GM21526 (cell line): ENCODE measurements around the gene SMIM11.

Experiments used
- ATAC-seq: cut with Tn5 transposase; IDR thresholded peaks from one replicate; pipeline ENCODE4 v1.9.1; 2021; ENCODE audit warnings: moderate library complexity; ENCODE audit not compliant: unreplicated experiment, low FRiP score

Gene SMIM11, protein sequence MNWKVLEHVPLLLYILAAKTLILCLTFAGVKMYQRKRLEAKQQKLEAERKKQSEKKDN

DNA sequence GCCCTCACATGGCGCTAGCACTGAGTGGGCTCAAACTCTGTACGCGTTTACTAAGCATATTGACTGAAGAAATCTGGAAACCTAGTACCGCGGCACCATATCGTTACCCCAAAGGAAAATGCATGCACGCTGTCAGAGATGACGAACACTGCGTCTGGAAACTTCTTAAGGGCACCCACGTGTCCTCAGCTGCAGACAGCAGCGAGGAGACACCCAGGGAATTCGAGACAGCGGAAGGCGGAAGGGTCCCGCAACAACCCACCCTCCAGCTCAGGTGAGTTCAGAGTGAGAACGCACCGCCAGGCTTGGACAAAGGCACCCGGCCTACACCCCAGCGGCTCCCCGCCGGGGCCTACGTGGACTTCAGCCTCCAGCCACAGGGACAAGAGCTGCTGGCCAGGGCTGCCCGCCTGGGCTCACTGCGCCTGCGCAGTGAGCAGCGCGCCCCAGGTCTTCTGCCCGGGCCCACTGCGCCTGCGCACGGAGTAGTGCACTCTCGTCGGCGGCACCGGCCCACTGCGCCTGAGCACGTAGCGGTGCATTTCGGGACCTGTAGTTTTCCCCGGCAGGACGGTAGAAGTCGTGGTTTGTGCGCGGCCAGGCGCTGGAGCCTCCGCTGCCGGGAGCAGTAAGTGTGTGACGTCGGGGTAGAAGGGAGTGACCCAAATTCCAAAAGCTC, at the start of gene SMIM11:
Gene SMIM11, plus strand, starts transcription at position 568 of the 679 bp plus-strand sequence. CDS start 3,998 bp downstream, outside the sequence.
- peak; percentile 81 for ATAC-seq

DNA sequence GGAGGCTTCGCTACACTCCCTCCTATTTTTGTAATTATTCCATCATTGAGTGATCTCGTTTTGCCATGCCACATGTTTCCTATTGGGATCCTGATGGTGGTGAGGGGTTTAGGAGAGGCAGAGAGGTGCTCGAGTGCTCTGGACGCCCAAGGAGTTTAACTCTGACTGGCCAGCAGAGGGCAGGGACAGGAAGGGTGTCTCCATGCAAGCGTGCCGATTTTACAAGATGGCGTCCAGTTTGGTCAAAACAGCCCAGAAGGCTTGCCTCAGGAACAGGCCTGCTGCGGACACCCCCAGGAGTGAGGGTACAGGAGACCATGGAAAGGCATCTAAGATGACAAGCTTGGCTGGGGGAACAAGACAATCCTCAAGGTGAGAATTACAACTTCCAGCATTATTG, 45.3 kb upstream of the SMIM11 start:
- no peak for ATAC-seq

DNA sequence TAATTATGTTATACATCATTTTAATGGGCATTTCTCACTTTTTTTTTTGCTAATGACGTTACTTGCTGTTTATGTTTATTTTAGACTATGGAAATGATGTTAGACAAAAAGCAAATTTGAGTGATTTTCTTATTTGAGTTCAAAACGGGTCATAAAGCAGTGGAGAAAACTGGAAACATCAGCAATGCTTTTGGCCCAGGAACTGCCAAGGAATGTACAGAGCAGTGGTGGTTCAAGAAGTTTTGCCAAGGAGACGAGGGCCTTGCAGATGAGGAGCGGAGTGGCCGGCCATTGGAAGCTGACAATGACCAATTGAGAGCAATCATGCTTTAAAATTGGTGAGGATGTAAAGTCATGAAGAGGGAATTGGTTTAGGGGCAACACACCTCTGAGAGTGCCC, 43.6 kb upstream of the SMIM11 start:
- ATAC-seq: no peak

DNA sequence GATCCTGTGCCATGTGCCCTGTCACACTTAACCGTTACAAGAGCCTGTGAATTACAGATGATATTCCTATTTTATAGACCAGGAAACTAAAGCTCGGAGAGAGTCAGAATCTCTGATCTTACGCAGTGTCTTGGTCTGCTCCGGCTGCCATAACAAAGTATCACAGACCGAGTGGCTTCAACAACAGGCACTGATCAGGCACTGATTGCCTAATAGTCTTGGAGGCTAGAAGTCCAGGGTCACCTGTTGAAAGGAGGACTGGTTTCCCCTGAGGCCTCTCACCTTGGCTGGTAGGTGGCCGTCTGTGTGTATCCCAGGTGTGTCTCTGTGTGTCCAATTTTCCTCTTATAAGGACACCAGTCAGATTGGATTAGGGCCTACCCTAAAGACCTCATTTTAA, 43.0 kb upstream of the SMIM11 start:
- no peak for ATAC-seq

DNA sequence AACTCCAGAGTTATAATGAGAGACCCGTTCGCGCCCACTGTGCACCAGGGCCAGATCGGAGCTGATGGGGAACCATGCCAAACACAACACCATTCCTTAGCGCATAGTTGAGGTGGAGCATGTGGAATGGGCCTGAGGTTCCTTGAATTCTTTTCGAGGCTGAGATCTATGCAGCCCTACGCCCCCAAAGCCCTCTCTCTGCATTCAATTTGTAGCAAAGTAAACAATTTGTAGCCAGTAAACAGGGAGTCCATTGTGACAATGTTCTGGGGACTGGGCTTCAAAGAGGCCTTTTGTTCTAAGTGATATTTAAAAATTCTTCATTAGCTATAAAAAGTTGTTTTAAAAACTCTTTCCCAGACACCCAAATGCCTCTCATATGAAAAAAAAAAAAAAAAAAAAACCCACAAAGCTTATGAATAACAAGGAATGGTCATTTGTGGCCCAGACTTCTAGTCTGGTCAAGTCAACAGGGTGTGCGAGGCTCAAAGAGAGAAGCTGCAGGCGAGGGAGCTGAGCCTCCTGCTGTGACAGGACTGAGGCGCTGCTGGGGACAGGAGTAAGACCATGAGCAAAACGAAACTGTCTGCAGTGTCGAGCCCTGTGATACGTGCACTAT, 42.1 kb upstream of the SMIM11 start:
- no peak for ATAC-seq

DNA sequence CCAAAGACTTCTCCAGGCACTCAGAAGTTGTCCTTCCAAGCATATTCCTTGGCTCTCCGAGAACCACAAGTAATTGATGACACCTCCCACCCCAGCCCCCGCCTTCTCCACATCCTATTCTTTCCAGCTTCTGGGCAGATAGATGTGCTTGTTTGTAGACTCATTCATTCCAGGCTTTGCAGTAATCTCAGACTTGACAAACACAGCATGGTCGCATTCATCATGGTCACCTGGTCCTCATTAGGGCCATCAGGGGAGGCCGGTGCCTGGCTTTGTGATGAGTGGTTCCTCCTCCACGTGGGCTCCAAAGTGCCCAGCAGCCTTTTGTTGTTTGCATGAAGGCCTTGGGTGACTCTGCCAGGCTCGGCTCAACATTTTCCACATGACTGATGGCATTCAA, 40.0 kb upstream of the SMIM11 start:
- ATAC-seq: no peak

DNA sequence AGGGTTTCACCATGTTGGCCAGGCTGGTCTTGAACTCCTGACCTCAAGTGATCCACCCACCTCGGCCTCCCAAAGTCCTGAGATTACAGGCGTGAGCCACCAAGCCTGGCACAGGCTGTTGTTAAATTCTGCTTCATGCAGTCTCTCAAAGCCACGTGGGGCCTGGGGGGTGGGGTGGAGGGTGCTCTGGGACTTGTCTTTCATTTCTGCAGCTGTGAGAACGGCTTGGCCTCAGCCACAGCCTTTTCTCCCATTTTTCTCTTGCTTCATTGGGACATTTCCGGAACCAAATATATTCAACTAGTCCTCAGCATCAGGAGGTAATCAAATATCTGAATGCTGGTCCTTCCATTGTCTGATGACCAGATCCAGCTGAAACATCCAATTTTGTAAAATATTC, 39.1 kb upstream of the SMIM11 start:
- ATAC-seq: no peak

DNA sequence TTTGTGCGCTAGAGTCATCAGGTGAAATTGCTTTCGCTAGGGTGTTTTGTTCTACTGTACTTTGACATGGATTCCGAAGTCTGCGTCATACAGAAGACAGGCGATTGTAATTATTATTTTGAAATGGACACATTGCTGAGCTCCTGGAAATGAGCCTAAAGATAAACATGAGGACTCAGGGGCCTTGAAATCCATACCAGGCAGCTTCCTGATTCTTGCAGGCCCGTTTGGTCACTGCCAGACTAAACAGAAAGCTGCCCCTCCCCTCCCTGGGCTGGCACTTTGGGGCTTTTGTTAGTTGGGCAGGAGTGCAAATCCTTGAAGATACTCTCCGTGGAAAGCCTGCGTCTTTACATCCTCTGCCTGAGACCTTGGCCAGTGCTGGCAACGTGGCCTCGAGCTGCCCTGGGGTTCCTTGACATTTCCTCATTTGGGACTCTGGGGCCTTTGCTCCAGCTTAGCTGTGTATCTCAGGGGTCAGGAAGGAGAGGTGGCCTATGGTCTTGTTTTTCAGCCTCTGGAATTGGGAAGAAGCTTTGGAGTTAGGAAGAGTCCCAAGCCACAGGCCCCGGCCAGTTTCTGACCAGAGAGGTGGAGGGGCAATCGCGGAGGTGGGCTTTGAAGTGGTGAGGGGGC, 38.4 kb upstream of the SMIM11 start:
- no peak for ATAC-seq

DNA sequence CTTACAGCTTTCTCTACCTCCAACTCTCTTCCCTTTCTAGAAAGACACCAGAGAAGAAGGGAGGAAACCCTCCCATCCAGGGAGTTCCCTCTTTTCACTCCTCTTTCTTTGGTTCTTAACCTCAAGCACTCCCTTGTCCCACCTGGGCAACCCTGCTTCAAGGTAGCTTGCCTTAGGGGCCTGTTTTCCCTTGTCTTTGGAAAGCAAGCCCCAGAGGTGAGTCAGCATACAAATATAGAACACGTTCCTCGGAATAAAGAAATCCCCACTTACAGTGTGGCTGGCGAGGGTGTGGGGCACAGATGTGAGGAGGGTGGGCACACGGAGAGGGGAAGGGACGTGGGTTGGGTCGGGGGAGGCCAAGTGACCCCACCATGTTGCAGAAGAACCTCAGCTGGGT, 37.6 kb upstream of the SMIM11 start:
- no peak for ATAC-seq

DNA sequence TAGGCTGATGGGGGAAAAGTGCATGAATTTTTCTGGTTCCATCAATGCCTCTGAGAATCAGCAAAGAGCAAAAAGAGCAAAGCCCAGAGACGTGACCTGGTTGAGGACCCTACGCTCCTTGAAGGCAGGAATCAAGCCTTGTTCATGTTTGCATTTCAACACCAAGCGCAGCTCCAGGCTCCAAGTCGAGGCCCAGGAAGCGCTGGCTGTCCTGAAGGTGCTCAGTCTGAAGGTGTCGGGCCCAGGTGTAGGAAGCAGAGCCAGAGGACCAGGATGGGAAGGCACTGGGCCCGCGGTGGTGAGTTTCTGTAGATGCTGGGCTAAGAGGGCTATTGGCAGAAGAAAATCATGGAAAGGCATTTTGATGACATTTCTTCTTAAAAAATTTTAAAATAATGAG, 37.1 kb upstream of the SMIM11 start:
- ATAC-seq: no peak

DNA sequence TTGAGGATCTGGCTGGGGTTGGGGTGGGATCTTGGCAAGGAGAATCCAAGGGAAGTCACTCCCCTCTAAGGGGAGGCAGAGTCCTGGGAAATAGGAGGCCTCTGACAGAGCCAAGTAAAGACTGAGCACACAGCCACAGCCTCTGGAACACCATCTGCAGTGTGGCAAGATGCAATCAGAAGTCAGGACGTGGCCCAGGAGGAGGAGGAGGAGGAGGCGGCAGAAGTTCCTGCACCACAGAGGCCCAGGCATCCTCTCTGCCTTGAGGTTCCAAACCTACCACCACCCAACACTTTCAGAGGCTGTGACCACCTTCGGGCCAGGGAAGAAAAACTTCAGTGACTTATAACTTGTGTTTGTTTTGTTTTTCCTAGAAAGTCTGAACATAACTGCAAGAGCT, 35.2 kb upstream of the SMIM11 start:
- ATAC-seq: no peak

DNA sequence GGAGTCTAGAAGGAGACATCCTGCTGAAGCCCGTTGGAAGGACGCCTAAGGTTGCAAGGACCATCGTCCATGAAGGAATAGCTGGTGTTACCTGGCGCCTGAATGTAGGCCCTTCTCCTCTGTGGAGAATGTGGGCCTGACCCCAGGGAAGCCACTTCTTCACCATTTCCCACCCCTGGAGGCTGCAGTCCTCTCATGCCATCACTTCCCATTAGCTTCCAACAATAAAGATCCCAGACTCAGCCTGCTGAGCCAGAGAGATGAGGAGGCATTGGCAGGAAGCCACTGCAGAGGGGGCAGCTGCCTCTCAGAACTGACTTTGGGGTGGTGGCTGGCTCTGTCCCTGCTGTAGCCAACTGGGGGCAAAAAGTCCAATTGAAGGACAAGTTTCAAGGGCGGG, 32.8 kb upstream of the SMIM11 start:
- no peak for ATAC-seq

DNA sequence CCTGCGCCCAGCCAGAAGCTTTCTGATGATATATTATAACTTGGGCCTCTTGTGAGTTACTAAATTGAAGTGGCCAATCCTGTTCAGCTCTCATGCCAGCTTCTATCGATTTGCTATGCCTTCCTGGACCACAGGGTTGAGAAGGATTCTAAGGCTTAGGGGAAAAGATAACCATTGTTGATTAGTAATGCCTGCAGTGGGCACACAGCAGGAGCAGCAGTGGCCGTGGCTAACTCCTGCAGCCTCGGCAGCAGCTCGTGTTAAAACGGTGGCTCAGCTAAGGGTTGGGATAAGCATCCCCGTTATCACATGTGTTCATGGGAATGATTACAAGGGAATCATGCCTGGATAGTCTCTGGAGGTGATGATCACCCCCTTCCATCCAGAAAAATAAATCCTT, 32.0 kb upstream of the SMIM11 start:
- no peak for ATAC-seq

DNA sequence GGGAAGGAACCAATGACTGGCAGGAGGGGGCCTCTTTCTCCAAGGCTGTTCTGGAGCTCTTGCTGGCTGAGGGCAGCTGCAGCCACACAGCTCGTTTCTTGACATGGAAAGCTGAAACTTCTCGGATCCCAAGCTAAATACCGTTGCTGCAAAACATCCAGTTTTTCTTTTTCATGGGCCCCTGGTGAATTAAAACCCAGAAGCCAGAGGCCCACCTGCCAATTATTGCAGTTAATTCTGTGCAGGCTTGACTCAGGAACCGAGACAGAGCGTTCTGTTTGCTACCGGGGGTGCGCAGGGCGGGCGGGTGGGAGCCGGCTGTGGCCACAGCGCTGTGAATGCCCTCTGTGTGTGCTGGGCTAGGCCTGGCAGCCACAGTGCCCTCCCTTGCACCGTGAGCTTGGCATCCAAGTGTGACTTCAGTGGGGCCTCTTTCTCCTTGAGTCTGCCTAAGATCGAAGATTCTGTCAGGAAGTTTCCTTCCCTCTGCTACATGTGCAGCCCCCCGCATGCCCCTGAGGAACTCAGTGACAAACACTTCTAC, 31.4 kb upstream of the SMIM11 start:
- no peak for ATAC-seq

DNA sequence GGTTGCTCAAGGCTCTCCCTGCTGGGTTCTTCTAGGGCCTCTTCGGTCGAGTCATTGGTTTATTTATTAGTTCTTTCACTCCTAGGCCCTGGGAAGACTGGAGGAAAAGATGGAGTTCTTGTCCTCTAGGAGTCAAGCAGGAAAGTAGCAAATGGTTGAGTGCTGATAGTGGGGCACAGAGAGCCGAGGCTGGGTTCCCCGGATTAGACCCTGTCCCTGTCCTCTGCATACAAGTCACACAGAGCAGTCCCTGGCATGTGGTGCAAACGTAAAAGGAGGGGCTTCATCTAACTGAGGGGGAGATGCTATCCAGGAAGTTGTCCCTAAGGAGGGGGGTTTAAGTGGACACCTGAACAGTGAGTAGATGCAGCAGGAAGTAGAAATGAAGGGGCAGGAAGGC, 30.7 kb upstream of the SMIM11 start:
- no peak for ATAC-seq

DNA sequence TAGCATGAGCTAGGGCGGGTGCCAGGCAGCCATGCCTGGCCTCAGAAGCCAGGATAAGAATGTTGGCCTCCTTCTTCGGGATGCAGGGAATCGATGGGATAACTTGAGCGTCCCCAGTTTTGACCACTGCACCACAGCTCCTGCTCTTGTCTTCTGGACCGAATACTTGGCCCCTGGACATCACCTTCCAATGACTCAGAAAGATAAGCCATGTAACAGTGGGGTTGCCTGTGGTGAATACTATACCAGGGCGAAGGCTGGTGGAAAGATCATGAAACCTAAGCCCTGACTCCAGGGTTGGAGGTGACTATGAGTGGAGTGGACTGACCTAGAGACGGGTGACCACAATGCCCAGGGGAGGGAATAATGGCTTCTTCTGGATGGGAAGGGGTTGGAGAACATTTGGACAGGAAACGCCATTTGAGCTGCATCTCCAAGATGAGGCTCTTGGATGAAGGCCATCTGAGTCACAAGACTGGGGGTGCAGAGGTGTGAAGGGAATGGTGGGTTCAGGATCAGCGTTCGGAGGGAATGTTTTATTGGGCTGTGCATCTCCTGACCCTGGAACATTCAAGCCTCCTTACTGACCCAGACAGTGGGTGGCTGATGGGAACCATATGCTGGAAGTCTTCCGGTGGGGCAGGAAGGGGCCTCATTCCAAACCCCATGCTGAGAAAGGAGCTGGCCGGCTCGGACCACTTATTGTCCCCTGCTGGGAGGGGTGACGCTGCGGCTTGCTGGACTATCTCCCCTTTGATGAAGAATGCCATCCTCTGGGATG, 30.0 kb upstream of the SMIM11 start:
- no peak for ATAC-seq

DNA sequence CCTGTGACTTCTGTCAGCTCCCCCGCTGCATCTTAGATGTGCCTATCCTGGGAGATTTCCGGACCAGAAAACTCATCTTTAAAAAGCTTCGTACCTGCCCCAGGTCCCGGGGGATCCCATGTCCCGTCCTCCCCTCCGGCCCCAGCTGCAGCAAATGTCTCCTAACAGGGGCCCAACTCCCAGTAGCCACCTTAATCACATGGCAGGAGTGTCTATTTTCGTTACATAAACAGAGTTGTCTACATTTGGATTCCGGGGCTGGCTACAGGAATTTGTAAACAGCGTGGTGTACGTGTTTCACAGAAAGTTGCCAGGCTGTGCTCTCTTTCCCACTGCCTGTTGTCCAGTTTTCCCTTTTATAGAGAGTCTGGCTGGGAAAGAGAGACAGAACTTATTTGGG, 29.4 kb upstream of the SMIM11 start:
- ATAC-seq: no peak

DNA sequence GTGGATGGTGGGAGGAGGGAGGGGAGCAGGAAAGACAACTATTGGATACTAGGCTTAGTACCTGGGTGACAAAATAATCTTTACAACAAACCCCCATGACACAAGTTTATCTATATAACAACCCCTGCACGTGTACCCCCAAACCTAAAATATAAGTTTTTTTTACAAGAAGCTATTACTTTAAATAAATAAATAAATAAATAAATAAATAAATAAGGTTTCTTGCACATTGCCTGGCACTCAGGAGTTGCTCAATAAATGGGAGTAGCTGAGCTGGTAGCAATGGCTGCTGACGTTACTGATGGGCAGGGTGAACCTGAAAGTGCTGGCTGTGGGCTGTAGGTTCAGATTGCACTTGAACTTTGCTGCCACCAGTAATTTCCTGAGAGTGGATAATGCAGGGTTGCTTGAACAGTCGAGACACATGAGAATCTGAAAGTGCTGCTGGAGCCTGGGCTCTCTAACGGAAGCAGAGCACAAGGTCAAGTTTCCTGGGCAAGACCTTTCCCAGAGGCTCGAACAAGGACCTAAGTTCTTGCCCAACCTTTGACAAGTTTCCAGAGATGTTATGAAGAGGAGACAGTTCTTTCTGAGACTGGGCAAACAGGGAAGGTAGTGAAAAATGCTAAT, 26.3 kb upstream of the SMIM11 start:
- no peak for ATAC-seq

DNA sequence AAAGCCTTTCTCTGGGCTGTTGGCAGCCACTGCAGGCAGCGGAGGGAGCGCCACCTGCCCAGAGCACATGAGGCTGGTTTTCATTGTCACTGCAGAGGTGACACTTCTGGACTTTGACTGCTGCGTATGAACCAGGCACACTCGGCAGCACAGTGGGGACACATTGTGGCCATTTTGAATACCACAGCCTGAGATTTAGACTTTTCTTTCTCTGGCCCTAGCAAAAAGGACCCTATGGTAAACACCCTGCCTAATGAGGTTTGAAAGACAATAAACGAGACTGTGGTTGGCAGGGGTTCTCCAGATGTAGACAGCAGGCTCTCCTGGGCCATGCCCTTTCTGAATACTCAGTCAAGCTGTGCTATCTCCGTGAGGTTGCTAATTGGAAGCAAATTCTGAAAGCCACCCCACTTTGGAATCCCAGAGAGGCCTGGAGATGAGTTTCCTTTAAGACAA, 23.5 kb upstream of the SMIM11 start:
- ATAC-seq: peak; percentile 82

DNA sequence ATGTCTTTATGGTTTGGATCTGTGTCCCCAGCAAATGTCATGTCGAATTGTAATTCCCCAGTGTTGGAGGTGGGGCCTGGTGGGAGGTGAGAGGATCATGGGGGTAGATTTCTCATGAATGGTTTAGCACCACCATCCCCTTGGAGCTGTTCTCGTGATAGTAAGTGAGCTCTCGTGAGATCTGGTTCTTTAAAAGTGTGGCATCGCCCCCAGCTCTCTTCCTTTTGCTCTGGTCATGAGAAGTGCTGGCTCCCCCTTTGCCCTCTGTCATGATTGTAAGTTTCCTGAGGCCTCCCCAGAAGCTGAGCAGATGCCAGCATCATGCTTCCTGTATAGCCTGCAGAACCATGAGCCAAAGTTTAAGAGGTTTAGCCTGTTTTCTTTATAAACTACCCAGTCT, 22.8 kb upstream of the SMIM11 start:
- no peak for ATAC-seq
